Left lung (tissue), 10 donors: ENCODE data around the gene VSX1. TPM values are rescaled to one million over a fixed set of nuclear protein-coding genes. Genes with fewer than 3 reads are reported as not detected.

Experiments used
- ATAC-seq: fragments of 200-7000 bp; cut with Tn5 transposase; one replicate; pipeline ENCODE4 v1.9.1; 2020; ENCODE audit warnings: moderate library complexity
- DNase-seq, 4 donors: peaks; one replicate each; pipeline ENCODE4 v3.0.0-alpha.2; 2013 to 2020
- H3K27ac ChIP-seq, 2 donors: fragments of 200-600 bp; sonication (generic) in 1 of 2; one replicate each; pipeline versions ENCODE4 v1.5.0 to v1.8.0; 2020 to 2021
- H3K27me3 ChIP-seq, 2 donors: fragments of 200-600 bp; sonication (generic) in 1 of 2; one replicate each; pipeline versions ENCODE4 v1.5.0 to v1.8.0; 2020 to 2021
- H3K36me3 ChIP-seq, 2 donors: fragments of 200-600 bp; sonication (generic) in 1 of 2; one replicate each; pipeline versions ENCODE4 v1.5.0 to v1.8.0; 2020 to 2021
- H3K4me1 ChIP-seq, 2 donors: fragments of 200-600 bp; one replicate each; pipeline ENCODE4 v1.8.0; 2021
- H3K4me3 ChIP-seq, 2 donors: fragments of 200-600 bp; sonication (generic) in 1 of 2; one replicate each; pipeline versions ENCODE4 v1.5.0 to v1.8.0; 2020 to 2021; ENCODE audit warnings: mild to moderate bottlenecking in 1 of 2
- H3K9me3 ChIP-seq, 2 donors: fragments of 200-600 bp; sonication (generic) in 1 of 2; one replicate each; pipeline versions ENCODE4 v1.5.0 to v1.8.0; 2020 to 2021
- intact Hi-C, 2 donors: fragments of 100-400 bp; cut with DNase I; formaldehyde crosslinking; loops; one replicate each; pipeline versions ENCODE4 v1.11.2 to v1.14.2; 2022
- polyA plus RNA-seq, 6 donors: library from polyadenylated mRNA; unstranded; fragments of 120-200 nt; gene quantifications; one replicate each; pipeline ENCODE4 v1.2.1, GENCODE V29; 2013; ENCODE audit not compliant: insufficient read length in 6 of 6
- total RNA-seq, 2 donors: library from RNA; stranded (reverse); fragmentation: NEBNext Ultra II Directional; extraction: Animal tissue kit (Norgen Biotek cat#: 25700); gene quantifications; one replicate each; pipeline ENCODE4 v1.2.1, GENCODE V29; 2021
- TF ChIP-seq, protein P1 (sequence below), 2 donors: fragments of 200-600 bp; sonication (generic) in 1 of 2; IDR thresholded peaks; one replicate each; pipeline versions ENCODE4 v1.5.0 to v1.8.0; 2021; ENCODE audit warnings: antibody characterized with exemption in 2 of 2
- donor health status: DM: no; HTN: yes; CAD: no.
- donor health status: DM: no; HTN: no; CAD: no.

VSX1 gene
- total and polyA plus RNA-seq, 8 donors: 0.10 TPM; not detected in 7

- H3K9me3 ChIP-seq: no peaks in the 10 kb centered on the region
- DNase-seq (peak in 1 of 4 donors; percentile 13), ATAC-seq (no peak)
- intact Hi-C loops: no loop called here
- H3K27me3 ChIP-seq: peaks cover 11 to 29% of the 10 kb centered on the region in 2 donors
- TF ChIP-seq, protein P1, sequence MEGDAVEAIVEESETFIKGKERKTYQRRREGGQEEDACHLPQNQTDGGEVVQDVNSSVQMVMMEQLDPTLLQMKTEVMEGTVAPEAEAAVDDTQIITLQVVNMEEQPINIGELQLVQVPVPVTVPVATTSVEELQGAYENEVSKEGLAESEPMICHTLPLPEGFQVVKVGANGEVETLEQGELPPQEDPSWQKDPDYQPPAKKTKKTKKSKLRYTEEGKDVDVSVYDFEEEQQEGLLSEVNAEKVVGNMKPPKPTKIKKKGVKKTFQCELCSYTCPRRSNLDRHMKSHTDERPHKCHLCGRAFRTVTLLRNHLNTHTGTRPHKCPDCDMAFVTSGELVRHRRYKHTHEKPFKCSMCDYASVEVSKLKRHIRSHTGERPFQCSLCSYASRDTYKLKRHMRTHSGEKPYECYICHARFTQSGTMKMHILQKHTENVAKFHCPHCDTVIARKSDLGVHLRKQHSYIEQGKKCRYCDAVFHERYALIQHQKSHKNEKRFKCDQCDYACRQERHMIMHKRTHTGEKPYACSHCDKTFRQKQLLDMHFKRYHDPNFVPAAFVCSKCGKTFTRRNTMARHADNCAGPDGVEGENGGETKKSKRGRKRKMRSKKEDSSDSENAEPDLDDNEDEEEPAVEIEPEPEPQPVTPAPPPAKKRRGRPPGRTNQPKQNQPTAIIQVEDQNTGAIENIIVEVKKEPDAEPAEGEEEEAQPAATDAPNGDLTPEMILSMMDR (IDR thresholded peaks at IDR 0.05): no peak
- no peaks in the 10 kb centered on the region for H3K36me3 ChIP-seq
- H3K27ac ChIP-seq: no peak overlapping the region
- H3K4me1 ChIP-seq: no peaks in the 10 kb centered on the region
- H3K4me3 ChIP-seq: no peak overlapping the region
These were observed 14.6 kb downstream of the VSX1 start for GRCh38 chr20:25067102-25067987.

- Histone ChIP-seq H3K4me1 (no peaks in the 10 kb centered on the region), H3K9me3 (no peaks in the 10 kb centered on the region), H3K27me3 (peaks cover 5 to 20% of the 10 kb centered on the region in 2 donors), H3K27ac (no peak overlapping the region), H3K36me3 (no peaks in the 10 kb centered on the region), H3K4me3 (no peak overlapping the region)
- no peak for ATAC-seq
- DNase-seq: peak in 1 of 4 donors; percentile 19
- TF ChIP-seq, protein P1 (IDR thresholded peaks at IDR 0.05): no peak
- intact Hi-C loops: no loop called here
These were observed 15.6 kb downstream of the VSX1 start for GRCh38 chr20:25066386-25066785.

- Histone ChIP-seq H3K27me3 (peaks cover 5 to 14% of the 10 kb centered on the region in 2 donors), H3K9me3 (no peaks in the 10 kb centered on the region), H3K27ac (no peak overlapping the region), H3K4me3 (no peak overlapping the region), H3K4me1 (no peaks in the 10 kb centered on the region), H3K36me3 (no peaks in the 10 kb centered on the region)
- DNase-seq: peak in 3 of 4 donors; percentile 44 to 71 (median 59)
- intact Hi-C loops: loop anchor here in 1 of 2 donors (2.0 kb wide), 1 partner anchor 71 kb away; no protein-coding TSS in a partner anchor
- ATAC-seq: peak; percentile 94
- TF ChIP-seq, protein P1 (IDR thresholded peaks at IDR 0.05): peak; percentile 67 to 84
These were observed 16.2 kb downstream of the VSX1 start for GRCh38 chr20:25065625-25066338.

DNA sequence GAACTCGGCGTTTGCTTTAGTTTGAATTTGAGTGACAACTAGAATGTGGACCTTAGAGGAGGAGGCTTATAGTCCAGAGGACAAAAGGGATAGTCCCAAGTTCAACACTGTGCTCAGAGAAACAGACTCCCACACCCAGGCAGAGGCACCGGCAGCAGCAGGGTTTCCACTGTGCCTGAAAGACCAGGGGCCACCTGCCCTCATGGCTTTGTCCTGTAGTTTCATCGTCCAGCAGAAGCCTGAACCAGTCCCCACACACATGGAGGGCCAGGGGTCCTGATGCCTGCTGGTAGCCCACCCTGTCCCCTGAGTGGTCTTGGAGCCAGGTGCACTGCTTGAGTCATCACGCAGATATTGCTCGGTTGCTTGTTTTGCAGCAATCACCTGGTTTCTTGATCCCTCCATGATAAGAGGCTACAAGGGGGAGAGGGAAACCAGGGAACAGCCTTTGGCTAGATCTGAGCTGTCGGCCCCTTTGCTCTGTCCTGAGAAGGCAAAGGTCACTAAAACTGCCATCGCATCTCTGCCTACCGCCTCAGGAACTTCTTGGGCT is 16.8 kb downstream of the VSX1 start:
- Histone ChIP-seq H3K9me3 (no peaks in the 10 kb centered on the region), H3K27ac (no peak overlapping the region), H3K36me3 (no peaks in the 10 kb centered on the region), H3K27me3 (peaks cover 5 to 8% of the 10 kb centered on the region in 2 donors), H3K4me3 (no peak overlapping the region), H3K4me1 (no peaks in the 10 kb centered on the region)
- intact Hi-C loops: loop anchor here in 1 of 2 donors (2.0 kb wide), 1 partner anchor 70 kb away; no protein-coding TSS in a partner anchor
- ATAC-seq (no peak), DNase-seq (peak in 1 of 4 donors; percentile 12)
- TF ChIP-seq, protein P1 (IDR thresholded peaks at IDR 0.05): no peak
